Immature natural killer cell (primary cell): ENCODE data around the gene NR1H3. TPM values are rescaled to one million over a fixed set of nuclear protein-coding genes. Genes with fewer than 3 reads are reported as not detected.
A peak's percentile ranks its signal among the peaks of the same experiment; 100 is the strongest.
"Not testable (repeated sequence)": the region's sequence is repeated elsewhere in the genome, so short reads cannot be mapped to it uniquely, and the experiment has no call there.

Source experiments
- DNase-seq, 3 donors: peaks; one replicate each; pipeline ENCODE4 v3.0.0; 2022; ENCODE audit warnings: mixed read lengths in 1 of 3
- H3K27ac Mint-ChIP-seq, 6 donors: one replicate each; pipeline ENCODE4 v1.8.0; 2020; ENCODE audit warnings: mixed read lengths in 6 of 6, mild to moderate bottlenecking in 5 of 6, inconsistent platforms in 4 of 6, moderate library complexity in 3 of 6
- H3K27me3 Mint-ChIP-seq, 3 donors: one replicate each; pipeline ENCODE4 v1.8.0; 2020 to 2021; ENCODE audit warnings: low read depth in 3 of 3, mild to moderate bottlenecking in 3 of 3, mixed read lengths in 3 of 3, moderate library complexity in 3 of 3, inconsistent platforms in 1 of 3
- H3K36me3 Mint-ChIP-seq, 3 donors: one replicate each; pipeline ENCODE4 v1.8.0; 2020; ENCODE audit warnings: mixed read lengths in 3 of 3, inconsistent platforms in 2 of 3, mild to moderate bottlenecking in 2 of 3
- H3K4me1 Mint-ChIP-seq, 2 donors: one replicate each; pipeline ENCODE4 v1.8.0; 2020; ENCODE audit warnings: inconsistent platforms in 2 of 2, mild to moderate bottlenecking in 2 of 2, mixed read lengths in 2 of 2, moderate library complexity in 1 of 2
- H3K4me3 Mint-ChIP-seq, 5 donors: one replicate each; pipeline ENCODE4 v1.8.0; 2020; ENCODE audit warnings: mild to moderate bottlenecking in 5 of 5, mixed read lengths in 5 of 5, inconsistent platforms in 3 of 5, moderate library complexity in 3 of 5
- H3K9me3 Mint-ChIP-seq, 6 donors: one replicate each; pipeline ENCODE4 v1.8.0; 2020; ENCODE audit warnings: mild to moderate bottlenecking in 6 of 6, mixed read lengths in 6 of 6, inconsistent platforms in 4 of 6, moderate library complexity in 3 of 6
- polyA plus RNA-seq, 3 donors: library from polyadenylated mRNA; unstranded; fragments of 300-500 nt; fragmentation: Illumina TruSeq; gene quantifications; one replicate each; pipeline ENCODE4 v1.2.3, GENCODE V29; 2021

The NR1H3 gene
- polyA plus RNA-seq = 10 to 100 TPM; 14.8 to 20.3 (median 19.8) TPM

- Mint-ChIP-seq H3K27me3 (no peaks in the 10 kb centered on the region), H3K36me3 (peaks cover 0 to 3% (median 0%) of the 10 kb centered on the region in 3 donors), H3K9me3 (no peaks in the 10 kb centered on the region), H3K27ac (peak within 1 kb of the TSS; percentile 34 to 75 (median 65)), H3K4me3 (peak within 1 kb of the TSS; percentile 62 to 81 (median 78)), H3K4me1 (peaks cover 17 to 27% of the 10 kb centered on the region in 2 donors)
- peak; percentile 38 to 47 (median 42) for DNase-seq
Measured at GRCh38 chr11:47257517-47258316, at the start of gene NR1H3. TSS of gene NR1H3 (plus strand) at chr11:47257996. CDS start at chr11:47259217, 1,221 bp downstream.

DNA sequence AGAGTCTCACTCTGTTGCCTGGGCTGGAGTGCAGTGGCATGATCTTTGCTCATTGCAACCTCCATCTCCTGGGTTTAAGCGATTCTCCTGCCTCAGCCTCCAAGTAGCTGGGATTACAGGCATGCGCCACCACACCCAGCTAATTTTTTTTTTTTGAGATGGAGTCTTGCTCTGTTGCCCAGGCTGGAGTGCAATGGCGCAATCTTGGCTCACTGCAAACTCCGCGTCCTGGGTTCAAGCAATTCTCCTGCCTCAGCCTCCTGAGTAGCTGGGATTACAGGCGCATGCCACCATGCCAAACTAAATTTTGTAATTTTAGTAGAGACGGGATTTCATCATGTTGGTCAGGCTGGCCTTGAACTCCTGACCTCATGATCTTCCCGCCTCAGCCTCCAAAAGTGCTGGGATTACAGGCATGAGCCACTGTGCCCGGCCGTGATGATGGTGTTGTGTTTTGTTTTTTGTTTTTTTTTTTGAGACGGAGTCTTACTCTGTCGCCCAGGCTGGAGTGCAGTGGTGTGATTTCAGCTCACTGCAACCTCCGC is 49.7 kb upstream of the NR1H3 start:
- not testable (repeated sequence) for H3K9me3 Mint-ChIP-seq, H3K4me3 Mint-ChIP-seq, H3K27me3 Mint-ChIP-seq, H3K36me3 Mint-ChIP-seq, H3K27ac Mint-ChIP-seq, H3K4me1 Mint-ChIP-seq, DNase-seq

- Mint-ChIP-seq H3K27ac (no peak overlapping the region), H3K9me3 (no peaks in the 10 kb centered on the region), H3K36me3 (no peaks in the 10 kb centered on the region), H3K4me1 (peaks cover 0 to 1% of the 10 kb centered on the region in 2 donors), H3K27me3 (peaks cover 1 to 2% (median 2%) of the 10 kb centered on the region in 3 donors), H3K4me3 (no peak overlapping the region)
- DNase-seq = no peak
Measured at GRCh38 chr11:47208628-47209027, 49.2 kb upstream of the NR1H3 start.

GRCh38 chr11:47212938-47213337 is 44.9 kb upstream of the NR1H3 start:
- H3K4me3 Mint-ChIP-seq = peak overlapping the region in 1 of 5 donors; percentile 63

DNA sequence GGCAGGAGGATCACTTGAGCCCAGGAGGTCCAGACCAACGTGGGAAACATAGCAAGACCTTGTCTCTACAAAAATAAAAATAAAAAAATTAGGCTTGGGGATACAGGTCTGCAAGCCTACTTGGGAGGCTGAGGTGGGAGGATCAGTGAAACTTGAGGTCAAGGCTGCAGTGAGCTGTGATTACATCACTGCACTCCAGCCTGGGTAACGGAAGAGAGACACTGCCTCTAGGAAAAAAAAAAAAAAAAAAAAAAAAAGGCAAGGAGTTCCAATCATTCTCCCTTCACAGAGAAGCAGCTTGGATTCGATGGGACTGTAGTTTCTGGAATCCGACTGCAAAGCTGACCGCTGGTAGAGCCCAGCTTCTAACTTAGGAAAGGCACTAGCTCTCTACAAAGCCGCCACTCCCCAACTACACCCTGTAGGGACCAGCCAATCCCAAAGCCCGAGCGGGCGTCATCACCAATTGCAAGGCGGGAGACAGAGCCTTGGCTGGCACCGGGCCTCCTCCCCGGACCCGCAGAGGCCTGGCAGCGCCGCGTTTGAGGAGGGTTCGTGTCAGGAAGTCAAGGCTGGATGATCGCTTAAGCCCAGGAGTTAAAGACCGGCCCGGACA is 43.7 kb upstream of the NR1H3 start:
- Mint-ChIP-seq H3K4me1 (peaks cover 35% of the 10 kb centered on the region in 2 donors), H3K36me3 (peaks cover 3 to 7% (median 6%) of the 10 kb centered on the region in 3 donors), H3K27me3 (peaks cover 0 to 16% (median 11%) of the 10 kb centered on the region in 3 donors), H3K27ac (peak overlapping the region; percentile 96 to 99 (median 99)), H3K9me3 (no peaks in the 10 kb centered on the region), H3K4me3 (peak overlapping the region; percentile 98 to 100 (median 99))
- DNase-seq = peak; percentile 79 to 81 (median 79)

More at GRCh38 chr11:47212938-47213337, 44.9 kb upstream of the NR1H3 start:
- Mint-ChIP-seq H3K36me3 (peaks cover 0 to 1% (median 0%) of the 10 kb centered on the region in 3 donors), H3K9me3 (no peaks in the 10 kb centered on the region), H3K4me1 (peaks cover 27 to 28% of the 10 kb centered on the region in 2 donors), H3K27me3 (peaks cover 0 to 16% (median 11%) of the 10 kb centered on the region in 3 donors), H3K27ac (no peak overlapping the region)
- no peak for DNase-seq

DNA sequence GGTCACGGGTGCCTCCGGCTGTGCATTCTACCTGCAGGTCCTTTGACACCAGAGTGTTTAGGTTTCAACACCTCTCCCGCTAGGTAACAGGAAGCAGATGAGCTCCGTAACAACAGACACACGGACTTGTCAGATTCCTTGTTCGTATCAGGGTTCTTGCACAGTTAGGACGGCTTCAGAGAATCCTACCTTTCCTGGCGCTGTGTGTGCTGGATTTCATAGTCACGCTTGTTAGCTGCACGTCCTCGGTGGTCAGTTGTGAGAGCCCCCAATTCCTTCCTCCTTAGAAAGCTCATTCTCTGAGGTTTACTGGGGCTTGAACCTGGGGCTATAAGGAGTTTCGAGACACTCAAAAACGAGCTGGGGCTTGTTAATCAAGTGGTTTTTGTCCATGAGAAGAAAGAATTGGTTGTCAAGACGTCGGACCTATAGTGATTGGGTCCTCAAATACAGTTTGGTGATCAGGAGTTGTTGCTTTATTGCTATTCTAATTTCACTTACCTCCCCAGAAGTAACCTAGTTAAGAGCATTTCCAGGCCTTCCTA is 42.4 kb upstream of the NR1H3 start:
- Mint-ChIP-seq H3K4me1 (peaks cover 35 to 39% of the 10 kb centered on the region in 2 donors), H3K4me3 (peak overlapping the region; percentile 98 to 100 (median 99)), H3K36me3 (peaks cover 6 to 12% (median 8%) of the 10 kb centered on the region in 3 donors), H3K27ac (peak overlapping the region; percentile 91 to 99 (median 97)), H3K27me3 (peaks cover 0 to 13% (median 11%) of the 10 kb centered on the region in 3 donors), H3K9me3 (no peaks in the 10 kb centered on the region)
- DNase-seq = no peak

GRCh38 chr11:47216121-47216798 is 41.5 kb upstream of the NR1H3 start:
- Mint-ChIP-seq H3K9me3 (no peaks in the 10 kb centered on the region), H3K27me3 (peaks cover 0 to 13% (median 9%) of the 10 kb centered on the region in 3 donors), H3K4me1 (peaks cover 35 to 41% of the 10 kb centered on the region in 2 donors), H3K4me3 (peak overlapping the region; percentile 98 to 100 (median 99)), H3K36me3 (peaks cover 6 to 13% (median 9%) of the 10 kb centered on the region in 3 donors), H3K27ac (peak overlapping the region; percentile 91 to 99 (median 97))
- DNase-seq = peak; percentile 8 to 26 (median 19)

- H3K27me3 Mint-ChIP-seq = peaks cover 0 to 2% (median under 1%) of the 10 kb centered on the region in 3 donors
- no peak overlapping the region for H3K27ac Mint-ChIP-seq
- no peak for DNase-seq
- H3K4me1 Mint-ChIP-seq = peaks cover 23 to 35% of the 10 kb centered on the region in 2 donors
- H3K9me3 Mint-ChIP-seq = no peaks in the 10 kb centered on the region
- H3K4me3 Mint-ChIP-seq = no peak overlapping the region
- peaks cover 6 to 22% (median 9%) of the 10 kb centered on the region in 3 donors for H3K36me3 Mint-ChIP-seq
Measured at GRCh38 chr11:47220401-47220821, 37.4 kb upstream of the NR1H3 start.

DNA sequence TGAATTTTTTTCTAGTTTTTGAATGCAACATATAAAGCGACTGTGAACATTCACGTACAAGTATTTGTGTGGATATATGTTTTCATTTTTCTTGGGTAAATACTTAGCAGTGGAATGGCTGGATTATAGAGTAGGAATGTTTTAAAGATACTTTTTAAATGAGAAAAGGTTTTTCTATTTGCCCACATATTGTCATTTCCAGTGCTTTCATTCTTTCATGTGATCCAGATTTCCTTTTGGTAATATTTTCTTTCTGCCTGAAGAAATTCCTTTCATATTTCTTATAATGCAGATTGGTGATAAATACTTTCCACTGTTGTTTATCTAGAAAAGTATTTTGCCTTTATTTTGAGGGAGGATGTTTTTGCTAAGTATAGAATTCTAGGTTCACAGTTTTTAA is 35.1 kb upstream of the NR1H3 start:
- no peak overlapping the region for H3K27ac Mint-ChIP-seq
- H3K9me3 Mint-ChIP-seq = no peaks in the 10 kb centered on the region
- H3K36me3 Mint-ChIP-seq = peaks cover 6 to 22% (median 9%) of the 10 kb centered on the region in 3 donors
- no peak overlapping the region for H3K4me3 Mint-ChIP-seq
- no peak for DNase-seq
- peaks cover 16 to 31% of the 10 kb centered on the region in 2 donors for H3K4me1 Mint-ChIP-seq
- peaks cover 0 to 2% (median 0%) of the 10 kb centered on the region in 3 donors for H3K27me3 Mint-ChIP-seq

DNA sequence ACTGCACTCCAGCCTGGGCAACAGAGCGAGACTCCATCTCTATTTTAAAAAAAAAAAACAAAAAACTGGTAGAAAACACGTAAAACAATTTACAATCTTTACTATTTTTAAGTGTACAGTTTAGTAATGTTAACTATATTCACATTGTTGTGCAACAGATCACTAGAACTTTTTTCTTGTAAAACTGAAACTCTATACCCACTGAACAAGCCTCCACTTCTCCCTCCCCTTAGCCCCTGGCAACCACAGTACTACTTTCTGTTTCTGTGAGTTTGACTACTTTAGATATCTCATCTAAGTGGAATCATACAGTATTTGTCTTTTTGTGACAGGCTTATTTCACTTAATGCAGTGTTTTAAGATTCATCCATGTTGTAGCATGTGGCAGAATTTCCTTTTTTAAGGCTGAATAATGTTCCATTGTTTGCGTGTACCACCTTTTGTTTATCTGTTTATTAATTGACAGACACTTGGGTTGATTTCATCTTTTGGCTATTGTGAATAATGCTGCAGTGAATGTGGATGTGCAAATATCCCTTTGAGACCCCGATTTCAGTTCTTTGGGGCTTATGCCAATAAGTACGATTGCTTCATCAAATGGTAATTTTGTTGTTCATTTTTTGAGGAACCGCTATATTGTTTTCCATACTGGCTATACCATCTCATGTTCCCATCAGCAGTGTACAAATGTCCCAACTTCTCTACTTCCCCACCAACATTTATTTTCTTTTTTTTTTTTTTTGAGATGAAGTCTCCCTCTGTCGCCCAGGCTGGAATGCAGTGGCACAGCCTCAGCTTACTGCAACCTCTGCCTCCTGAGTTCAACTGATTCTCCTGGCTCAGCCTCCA is 32.0 kb upstream of the NR1H3 start:
- Mint-ChIP-seq H3K9me3 (no peaks in the 10 kb centered on the region), H3K27ac (peak overlapping the region; percentile 58 to 92 (median 84)), H3K27me3 (peaks cover 0 to 2% (median 0%) of the 10 kb centered on the region in 3 donors), H3K4me3 (peak overlapping the region in 2 of 5 donors; percentile 41 to 62), H3K36me3 (peaks cover 0 to 22% (median 10%) of the 10 kb centered on the region in 3 donors), H3K4me1 (peaks cover 7 to 15% of the 10 kb centered on the region in 2 donors)
- peak in 2 of 3 donors; percentile 27 to 31 for DNase-seq

- no peak overlapping the region for H3K4me3 Mint-ChIP-seq
- peaks cover 0 to 2% (median 0%) of the 10 kb centered on the region in 3 donors for H3K27me3 Mint-ChIP-seq
- no peak for DNase-seq
- H3K4me1 Mint-ChIP-seq = peaks cover 8 to 17% of the 10 kb centered on the region in 2 donors
- peaks cover 0 to 16% (median 10%) of the 10 kb centered on the region in 3 donors for H3K36me3 Mint-ChIP-seq
- H3K27ac Mint-ChIP-seq = peak overlapping the region in 2 of 6 donors; percentile 40 to 55
- no peaks in the 10 kb centered on the region for H3K9me3 Mint-ChIP-seq
Measured at GRCh38 chr11:47229161-47229560, 28.6 kb upstream of the NR1H3 start.

GRCh38 chr11:47233051-47233450 is 24.7 kb upstream of the NR1H3 start:
- peaks cover 2 to 12% of the 10 kb centered on the region in 2 donors for H3K4me1 Mint-ChIP-seq
- peaks cover 0 to 25% (median 14%) of the 10 kb centered on the region in 3 donors for H3K36me3 Mint-ChIP-seq
- no peak for DNase-seq
- peaks cover 0 to 2% (median 0%) of the 10 kb centered on the region in 3 donors for H3K27me3 Mint-ChIP-seq
- H3K27ac Mint-ChIP-seq = no peak overlapping the region
- no peak overlapping the region for H3K4me3 Mint-ChIP-seq
- no peaks in the 10 kb centered on the region for H3K9me3 Mint-ChIP-seq
